RWPE1 (cell line): Measurements from ENCODE around the gene SH3PXD2A.

Source experiments
- CTCF ChIA-PET: fragments of 350-600 bp; sonication (Branson Sonifier 250); formaldehyde crosslinking; extraction: SDS; loops from one replicate; lab custom pipeline; 2021; lab: Yijun Ruan, JAX
- POLR2A ChIA-PET: fragments of 400-600 bp; formaldehyde crosslinking; extraction: SDS; loops from one replicate; lab custom pipeline; 2020; ENCODE audit warnings: antibody characterized with exemption; ENCODE audit not compliant: low non-redundant PET; lab: Yijun Ruan, JAX
- DNase-seq: peaks from one replicate; pipeline ENCODE4 v3.0.0; 2012; ENCODE audit warnings: low spot score
- H3K27ac ChIP-seq: fragments of 450-650 bp; 2 replicates; pipeline ENCODE4 v1.5.1; 2017
- CTCF ChIP-seq: fragments of 450-650 bp; conservative IDR thresholded peaks from 2 replicates; pipeline ENCODE4 v1.5.1; 2017; ENCODE audit warnings: low read depth, mild to moderate bottlenecking

SH3PXD2A gene

GRCh38 chr10:103620891-103621782, 234.2 kb downstream of the SH3PXD2A start:
- POLR2A ChIA-PET = no interaction called here
- no peak for TF ChIP-seq CTCF
- H3K27ac ChIP-seq = peak overlapping the region; percentile 41
- CTCF ChIA-PET = interaction anchor here (0.6 to 2.6 kb wide), 2 partner anchors 65 to 238 kb away, joined by 3 to 10 read pairs; no protein-coding TSS in a partner anchor
- DNase-seq = no peak

DNA sequence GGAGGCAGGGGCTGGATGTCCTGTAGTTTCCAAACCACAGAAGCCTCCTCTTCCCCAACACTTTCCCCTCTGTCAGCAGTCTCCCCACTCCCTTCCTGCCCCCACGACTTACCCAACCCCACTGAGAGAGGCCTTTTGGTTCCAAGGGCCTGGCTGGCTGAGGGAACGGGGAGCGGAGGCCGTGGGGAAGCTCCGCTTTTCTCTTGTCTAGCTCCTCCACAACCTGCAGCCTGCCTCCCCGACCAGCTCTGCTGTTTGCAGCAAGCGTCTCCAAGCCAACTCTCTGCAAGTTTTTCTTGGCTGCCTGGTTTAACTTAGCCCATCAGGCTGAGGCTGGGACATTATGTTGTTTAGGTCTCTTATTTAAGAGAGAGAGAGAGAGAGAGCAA, 235.0 kb downstream of the SH3PXD2A start:
- ChIA-PET CTCF (interaction anchor here (1.2 to 2.6 kb wide), 2 partner anchors 22 to 66 kb away, joined by 3 to 10 read pairs; no protein-coding TSS in a partner anchor), POLR2A (no interaction called here)
- no peak for DNase-seq
- TF ChIP-seq CTCF = no peak
- peak overlapping the region; percentile 29; the same call in 1 of the 2 replicates for H3K27ac ChIP-seq

- ChIA-PET POLR2A (no interaction called here), CTCF (interaction anchor here (1.2 to 2.6 kb wide), 2 partner anchors 21 to 66 kb away, joined by 3 to 10 read pairs; no protein-coding TSS in a partner anchor)
- no peak for DNase-seq
- no peak for TF ChIP-seq CTCF
- H3K27ac ChIP-seq = peak overlapping the region; percentile 29
Observed at GRCh38 chr10:103619424-103620351, 235.7 kb downstream of the SH3PXD2A start.

GRCh38 chr10:103618575-103619423, 236.6 kb downstream of the SH3PXD2A start:
- POLR2A ChIA-PET = no interaction called here
- H3K27ac ChIP-seq = peak overlapping the region; percentile 29
- CTCF ChIA-PET = interaction anchor here (0.9 to 2.6 kb wide), 2 partner anchors 13 to 67 kb away, joined by 4 to 10 read pairs; no protein-coding TSS in a partner anchor
- TF ChIP-seq CTCF = no peak
- DNase-seq = no peak

DNA sequence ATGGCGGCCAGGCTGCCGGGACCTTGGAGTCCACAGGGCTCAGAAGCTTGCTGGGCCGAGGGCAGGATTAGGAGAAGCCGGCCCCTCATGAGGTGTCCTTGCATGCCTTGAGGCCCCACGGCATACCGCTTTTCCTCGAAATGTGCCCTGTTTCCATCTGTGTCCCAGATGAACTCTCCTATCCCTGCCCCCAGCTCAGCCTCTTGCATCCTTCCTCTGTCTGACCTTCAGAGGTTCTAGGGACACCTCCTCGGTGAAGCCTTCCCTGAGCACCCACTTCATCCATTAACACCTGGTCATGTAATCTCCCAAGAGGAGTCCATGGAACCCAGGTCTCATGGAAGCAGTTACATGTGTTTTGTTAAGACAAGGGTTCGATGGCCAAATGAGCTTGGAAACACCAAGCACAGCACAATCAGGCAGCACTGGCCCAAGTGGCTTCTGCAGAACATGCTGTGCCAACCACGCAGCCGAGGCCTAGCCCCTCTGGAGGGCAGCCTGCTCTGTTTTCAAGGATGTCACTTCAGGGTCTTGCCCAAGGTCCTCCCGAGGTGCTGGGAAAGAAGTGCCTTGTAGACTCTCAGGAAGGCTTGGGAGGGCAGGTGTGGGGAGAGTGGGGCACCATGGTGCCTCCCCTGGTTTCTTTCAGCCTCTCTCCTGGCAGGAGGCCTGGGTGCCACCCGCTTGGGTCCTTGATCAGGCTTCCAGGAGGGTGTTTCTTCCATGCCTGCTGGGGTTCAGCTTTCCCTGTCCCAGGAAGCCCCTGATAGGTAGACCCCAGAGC, 237.6 kb downstream of the SH3PXD2A start:
- ChIA-PET POLR2A (no interaction called here), CTCF (no interaction called here)

More for the DNA sequence above, 237.6 kb downstream of the SH3PXD2A start:
- H3K27ac ChIP-seq = peak overlapping the region; percentile 29
- DNase-seq = no peak
- no peak for TF ChIP-seq CTCF
